H1 (cell line): ENCODE measurements around the gene PRPF38A. TPM values are rescaled to one million over a fixed set of nuclear protein-coding genes. Genes with fewer than 3 reads are reported as not detected.

Experiments used
- CTCF ChIA-PET: fragments of 300-600 bp; sonication (Branson Sonifier 250); formaldehyde crosslinking; loops from one replicate; lab custom pipeline; 2021; ENCODE audit not compliant: partially characterized antibody; lab: Charles Lee
- POLR2A ChIA-PET: fragments of 300-600 bp; sonication (Branson Sonifier 250); formaldehyde crosslinking; loops from one replicate; lab custom pipeline; 2021; ENCODE audit warnings: inconsistent platforms; ENCODE audit not compliant: partially characterized antibody; lab: Charles Lee
- DNase-seq, 2 experiments: peaks; one replicate each; pipeline versions ENCODE4 v3.0.0 to v3.0.0-alpha.2; 2010 to 2022; ENCODE audit warnings: low spot score in 2 of 2, low read depth in 1 of 2, mixed read lengths in 1 of 2
- FAIRE-seq: peaks from 2 replicates; lab custom pipeline; 2011; peaks lifted over from hg19 to GRCh38; lab: Jason Lieb, UNC
- H2AFZ ChIP-seq: 2 replicates; pipeline ENCODE4 v1.8.1; 2012; ENCODE audit warnings: low read length, inconsistent platforms
- H2AK5ac ChIP-seq: 2 replicates; pipeline ENCODE4 v1.6.1; 2013; ENCODE audit warnings: low read depth, low read length
- H2BK120ac ChIP-seq: replicated peaks from 2 replicates; pipeline ENCODE3; 2013; ENCODE audit warnings: low read depth, low read length, inconsistent platforms
- H2BK12ac ChIP-seq: 2 replicates; pipeline ENCODE4 v1.6.1; 2013; ENCODE audit warnings: low read depth, low read length
- H2BK15ac ChIP-seq: 2 replicates; pipeline ENCODE4 v1.6.1; 2013; ENCODE audit warnings: low read length
- H2BK20ac ChIP-seq: 2 replicates; pipeline ENCODE4 v1.6.1; 2013; ENCODE audit warnings: low read length
- H2BK5ac ChIP-seq: 2 replicates; pipeline ENCODE4 v1.6.1; 2013; ENCODE audit warnings: low read depth, low read length
- H3K14ac ChIP-seq: 2 replicates; pipeline ENCODE4 v1.6.1; 2013; ENCODE audit warnings: inconsistent platforms; ENCODE audit not compliant: insufficient read length
- H3K18ac ChIP-seq: 2 replicates; pipeline ENCODE4 v1.6.1; 2013; ENCODE audit warnings: low read length; ENCODE audit errors: extremely low read depth
- H3K23ac ChIP-seq: 2 replicates; pipeline ENCODE4 v1.6.1; 2013; ENCODE audit warnings: inconsistent platforms; ENCODE audit not compliant: insufficient read length
- H3K23me2 ChIP-seq: 2 replicates; pipeline ENCODE4 v1.6.1; 2013; ENCODE audit warnings: low read depth, low read length
- H3K27ac ChIP-seq: 2 replicates; pipeline ENCODE4 v1.6.1; 2011; ENCODE audit warnings: low read depth, low read length, inconsistent platforms
- H3K27me3 ChIP-seq, 4 experiments: replicated peaks in 1 of 4; 1 replicate in 1 of 4; 2 replicates in 3 of 4; pipeline versions ENCODE4 v1.6.1 to v1.8.1; 2011 to 2013; ENCODE audit warnings: low read length in 3 of 4, mild to moderate bottlenecking in 3 of 4, inconsistent platforms in 2 of 4, mixed read lengths in 2 of 4, moderate library complexity in 1 of 4; ENCODE audit not compliant: control insufficient read depth in 3 of 4, insufficient read depth in 3 of 4; ENCODE audit errors: extremely low read depth in 1 of 4
- H3K36me3 ChIP-seq, 4 experiments: 2 replicates each; pipeline versions ENCODE4 v1.6.1 to v1.8.1; 2011 to 2013; ENCODE audit warnings: mild to moderate bottlenecking in 4 of 4, low read length in 3 of 4, moderate library complexity in 2 of 4, control low read depth in 1 of 4, inconsistent platforms in 1 of 4; ENCODE audit not compliant: insufficient read depth in 4 of 4, control insufficient read depth in 2 of 4
- H3K4ac ChIP-seq: replicated peaks from 2 replicates; pipeline ENCODE3; 2013; ENCODE audit warnings: low read length, low read depth, mixed read lengths, inconsistent platforms; ENCODE audit not compliant: insufficient read length
- H3K4me1 ChIP-seq, 4 experiments: replicated peaks in 1 of 4; 1 replicate in 1 of 4; 2 replicates in 3 of 4; pipeline versions ENCODE4 v1.6.1 to v1.8.1; 2011 to 2013; ENCODE audit warnings: low read length in 3 of 4, inconsistent platforms in 2 of 4, mixed read lengths in 1 of 4; ENCODE audit not compliant: insufficient read depth in 4 of 4, control insufficient read depth in 3 of 4
- H3K4me2 ChIP-seq, 2 experiments: 2 replicates each; pipeline versions ENCODE4 v1.6.1 to v1.8.1; 2011 to 2013; ENCODE audit warnings: low read depth in 2 of 2, low read length in 2 of 2, control low read depth in 1 of 2, inconsistent platforms in 1 of 2, mild to moderate bottlenecking in 1 of 2; ENCODE audit not compliant: insufficient read depth in 1 of 2
- H3K4me3 ChIP-seq, 4 experiments: fragments of 200-600, 300-600 bp in 1 of 4; sonication (generic), shearing (Covaris generic), sonication (Bioruptor Twin) in 1 of 4; 2 replicates each; pipeline versions ENCODE4 v1.5.1 to v1.8.1; 2011 to 2016; ENCODE audit warnings: low read length in 4 of 4, low read depth in 3 of 4, control low read depth in 2 of 4, inconsistent platforms in 2 of 4, mild to moderate bottlenecking in 2 of 4, mixed read lengths in 1 of 4, moderate library complexity in 1 of 4; ENCODE audit not compliant: insufficient read depth in 2 of 4; ENCODE audit errors: extremely low read depth in 1 of 4
- H3K56ac ChIP-seq: replicated peaks from 2 replicates; pipeline ENCODE3; 2013; ENCODE audit warnings: low read depth, mild to moderate bottlenecking, mixed read lengths, low read length, inconsistent platforms; ENCODE audit not compliant: insufficient read length
- H3K79me1 ChIP-seq: 2 replicates; pipeline ENCODE4 v1.6.1; 2013; ENCODE audit warnings: low read depth, low read length, control low read depth
- H3K79me2 ChIP-seq, 2 experiments: 2 replicates each; pipeline versions ENCODE4 v1.6.1 to v1.8.1; 2012 to 2013; ENCODE audit warnings: low read length in 2 of 2, mild to moderate bottlenecking in 2 of 2, inconsistent platforms in 1 of 2; ENCODE audit not compliant: insufficient read depth in 2 of 2, control insufficient read depth in 1 of 2
- H3K9ac ChIP-seq, 4 experiments: replicated peaks in 1 of 4; 1 replicate in 1 of 4; 2 replicates in 3 of 4; pipeline versions ENCODE4 v1.6.1 to v1.8.1; 2011 to 2013; ENCODE audit warnings: low read depth in 3 of 4, low read length in 3 of 4, control low read depth in 2 of 4, mild to moderate bottlenecking in 2 of 4, moderate library complexity in 2 of 4, inconsistent platforms in 1 of 4; ENCODE audit errors: extremely low read depth in 1 of 4
- H3K9me3 ChIP-seq, 2 experiments: 2 replicates each; pipeline versions ENCODE4 v1.6.1 to v1.8.1; 2012 to 2013; ENCODE audit warnings: mild to moderate bottlenecking in 2 of 2, moderate library complexity in 2 of 2, control low read depth in 1 of 2, inconsistent platforms in 1 of 2, low read depth in 1 of 2, low read length in 1 of 2, mixed read lengths in 1 of 2; ENCODE audit not compliant: insufficient read depth in 2 of 2
- H4K20me1 ChIP-seq, 2 experiments: replicated peaks in 1 of 2; 2 replicates each; pipeline versions ENCODE3 to v1.8.1; 2011 to 2013; ENCODE audit warnings: inconsistent platforms in 2 of 2, low read length in 2 of 2, mild to moderate bottlenecking in 1 of 2; ENCODE audit not compliant: insufficient read depth in 2 of 2, control insufficient read depth in 1 of 2
- H4K5ac ChIP-seq: 2 replicates; pipeline ENCODE4 v1.6.1; 2013; ENCODE audit warnings: low read length, low read depth, mixed read lengths, inconsistent platforms; ENCODE audit not compliant: insufficient read length
- H4K8ac ChIP-seq: 2 replicates; pipeline ENCODE4 v1.8.0; 2013; ENCODE audit warnings: mild to moderate bottlenecking, moderate library complexity, low read length, inconsistent platforms; ENCODE audit not compliant: insufficient read depth; ENCODE audit errors: extremely low read depth
- H4K91ac ChIP-seq: replicated peaks from 2 replicates; pipeline ENCODE3; 2013; ENCODE audit warnings: low read length, mixed read lengths, inconsistent platforms; ENCODE audit not compliant: insufficient read length
- BRCA1 ChIP-seq: IDR thresholded peaks from 2 replicates; pipeline ENCODE4 v1.6.1; 2012; ENCODE audit warnings: low read depth, low read length, improper control_type of control experiment
- CBX5 ChIP-seq: fragments of 300-800, 300-1000 bp; sonication (generic); IDR thresholded peaks from 2 replicates; pipeline ENCODE4 v1.7.1; 2016; ENCODE audit warnings: antibody characterized with exemption, low read length, low read depth
- CHD2 ChIP-seq: IDR thresholded peaks from 2 replicates; pipeline ENCODE4 v1.6.1; 2012; ENCODE audit warnings: low read length, improper control_type of control experiment
- HDAC6 ChIP-seq: IDR thresholded peaks from one replicate; pipeline ENCODE4 v1.7.1; 2012; ENCODE audit warnings: low read depth, mild to moderate bottlenecking, inconsistent platforms, low read length, moderate library complexity
- KDM4A ChIP-seq: IDR thresholded peaks from one replicate; pipeline ENCODE4 v1.7.1; 2012; ENCODE audit warnings: low read depth, mild to moderate bottlenecking, moderate library complexity, low read length, inconsistent platforms; ENCODE audit not compliant: severe bottlenecking
- RFX5 ChIP-seq: IDR thresholded peaks from 2 replicates; pipeline ENCODE4 v1.6.1; 2011; ENCODE audit warnings: low read depth, low read length, improper control_type of control experiment, borderline replicate concordance
- RXRA ChIP-seq: IDR thresholded peaks from 2 replicates; pipeline ENCODE4 v1.6.1; 2011; ENCODE audit warnings: low read depth, mild to moderate bottlenecking, low read length, moderate library complexity; ENCODE audit not compliant: insufficient read depth
- SAP30 ChIP-seq: fragments of 300-600 bp; sonication (generic); IDR thresholded peaks from 2 replicates; pipeline ENCODE4 v1.7.1; 2012; ENCODE audit warnings: low read length, moderate library complexity, mild to moderate bottlenecking, inconsistent platforms; ENCODE audit not compliant: insufficient read depth, insufficient replicate concordance
- SIN3A ChIP-seq, 2 experiments: IDR thresholded peaks in 1 of 2; conservative IDR thresholded peaks in 1 of 2; 2 replicates each; pipeline ENCODE4 v1.6.1; 2011 to 2012; ENCODE audit warnings: low read length in 2 of 2, improper control_type of control experiment in 1 of 2, low read depth in 1 of 2, mild to moderate bottlenecking in 1 of 2
- SIRT6 ChIP-seq: IDR thresholded peaks from one replicate; pipeline ENCODE4 v1.7.1; 2012; ENCODE audit warnings: low read length, inconsistent platforms
- SP1 ChIP-seq: IDR thresholded peaks from 2 replicates; pipeline ENCODE4 v1.6.1; 2011; ENCODE audit warnings: low read depth, low read length
- SP2 ChIP-seq: IDR thresholded peaks from 2 replicates; pipeline ENCODE4 v1.6.1; 2012; ENCODE audit warnings: mild to moderate bottlenecking, low read length, inconsistent platforms
- TCF12 ChIP-seq: IDR thresholded peaks from 2 replicates; pipeline ENCODE4 v1.6.1; 2011; ENCODE audit warnings: low read depth, mild to moderate bottlenecking, low read length
- USF2 ChIP-seq: IDR thresholded peaks from 2 replicates; pipeline ENCODE4 v1.6.1; 2011; ENCODE audit warnings: low read length, improper control_type of control experiment
- WGBS, 2 experiments: shearing (Covaris generic) in 1 of 2; methylation state at CpG; one replicate each; pipeline versions ENCODE4 v1.1.6 to v1.1.7; 2013 to 2015; ENCODE audit warnings: low lambda C conversion rate in 2 of 2, mixed read lengths in 2 of 2, inconsistent platforms in 1 of 2, low coverage in 1 of 2, missing lambda C conversion rate in 1 of 2; ENCODE audit not compliant: insufficient replicate concordance in 2 of 2, insufficient coverage in 1 of 2, insufficient read length in 1 of 2; ENCODE audit errors: extremely low coverage in 1 of 2, missing lambda C conversion rate in 1 of 2; 5-methylcytosine and 5-hydroxymethylcytosine counted together
- polyA plus RNA-seq, 7 experiments: library from polyadenylated mRNA; depleted of rRNA in 3 of 7; stranded (reverse) in 5 of 7; unstranded in 2 of 7; fragments of >200 nt in 5 of 7; fragments of 200-250 nt in 2 of 7; gene quantifications; 1 replicate in 5 of 7; 2 replicates in 1 of 7; 4 replicates in 1 of 7; pipeline versions ENCODE4 v1.2.1 to v1.2.3, GENCODE V29; 2011 to 2013; ENCODE audit warnings: missing spikeins in 2 of 7, mixed read lengths in 2 of 7
- total RNA-seq: library from RNA; stranded (reverse); fragmentation: NEBNext Ultra II Directional; extraction: Animal tissue kit (Norgen Biotek cat#: 25700); gene quantifications from 2 replicates; pipeline ENCODE4 v1.2.1, GENCODE V29; 2021

Gene PRPF38A
- total and polyA plus RNA-seq, 2 of the 8 experiments (the other 6 are each of a cell fraction or from before 2014, with no cell fraction given) = 25.6 to 76.2 TPM

DNA sequence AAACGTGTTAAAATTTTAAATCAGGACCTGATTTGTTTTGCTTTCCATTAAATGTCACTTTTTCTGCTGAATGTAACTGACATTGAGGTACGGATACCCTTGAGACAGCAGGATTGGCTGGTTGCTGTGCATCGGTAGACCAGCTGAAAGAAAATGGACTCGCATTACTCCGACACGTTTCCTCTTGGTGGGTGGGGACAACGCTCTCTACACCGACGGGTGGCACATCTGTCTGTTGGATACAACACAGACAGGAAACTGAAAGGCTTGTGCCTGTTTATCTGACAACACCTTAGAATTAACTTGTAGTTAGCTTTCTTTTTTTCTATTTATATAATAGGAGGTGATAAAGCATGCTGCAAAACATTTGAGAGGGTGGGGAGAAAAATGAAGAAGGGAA, 19.4 kb downstream of the PRPF38A start:
- no peaks in the 10 kb centered on the region for H3K27me3 ChIP-seq
- H3K4me2 ChIP-seq = no peak overlapping the region
- FAIRE-seq = no peak
- TF ChIP-seq SAP30 = no peak
- TF ChIP-seq SIN3A (conservative IDR thresholded peaks at IDR 0.05 in 1 of 2, IDR thresholded peaks at IDR 0.05 in 1 of 2; ENCODE audit: low read depth in 1 of 2, low read length in 2 of 2) = no peak
- TF ChIP-seq SP1 = no peak
- TF ChIP-seq USF2 = no peak
- TF ChIP-seq RFX5 = no peak
- no peak for TF ChIP-seq TCF12
- TF ChIP-seq SP2 = no peak
- no peak for TF ChIP-seq CHD2
- TF ChIP-seq RXRA = no peak
- TF ChIP-seq SIRT6 = no peak
- TF ChIP-seq CBX5 = no peak
- no peak for TF ChIP-seq BRCA1
- TF ChIP-seq KDM4A = no peak
- no peak for TF ChIP-seq HDAC6

More for the DNA sequence above, 19.4 kb downstream of the PRPF38A start:
- Histone ChIP-seq H2AK5ac (no peak overlapping the region), H3K79me1 (no peaks in the 10 kb centered on the region), H4K8ac (no peak overlapping the region), H3K18ac (no peak overlapping the region), H2BK20ac (no peak overlapping the region), H3K14ac (no peak overlapping the region), H3K79me2 (no peaks in the 10 kb centered on the region), H3K36me3 (peaks cover 0 to 39% (median 12%) of the 10 kb centered on the region in 4 experiments; a peak in 5 of 8 replicates), H3K56ac (no peak overlapping the region), H3K23me2 (no peaks in the 10 kb centered on the region), H3K23ac (no peak overlapping the region), H2BK12ac (no peak overlapping the region), H3K4me3 (no peak overlapping the region), H2BK120ac (no peak overlapping the region), H3K4ac (no peak overlapping the region), H4K20me1 (peaks cover 0 to 1% of the 10 kb centered on the region in 2 experiments), H3K9me3 (no peaks in the 10 kb centered on the region), H3K9ac (no peak overlapping the region), H2BK5ac (no peak overlapping the region), H2AFZ (no peak overlapping the region), H4K5ac (no peak overlapping the region), H3K4me1 (no peaks in the 10 kb centered on the region; a peak in 1 of 7 replicates), H4K91ac (no peak overlapping the region), H3K27ac (no peak overlapping the region), H2BK15ac (no peak overlapping the region)
- no peak for DNase-seq
- ChIA-PET POLR2A (interaction anchor here (0.5 to 2.2 kb wide), 6 partner anchors 9 to 415 kb away, joined by 3 to 10 read pairs (median 4); partner anchors contain the start of genes ORC1 and PRPF38A), CTCF (interaction anchor here (0.7 to 1.5 kb wide), 2 partner anchors 18 to 757 kb away, joined by 3 read pairs; no protein-coding TSS in a partner anchor)
- 94% methylated on average over 9 of the region's 9 CpGs; no CpG with 5 or more reads in 1 of the 2 experiments for WGBS, 2 experiments
